Activated T-helper 17 cell treated with anti-CD3 and anti-CD28 coated beads, Interleukin-2, amount 50 U/mL, for 72 hours (primary cell): ENCODE results near the gene KARS1. TPM values are rescaled to one million over a fixed set of nuclear protein-coding genes. Genes with fewer than 3 reads are reported as not detected.

Experiments
- ATAC-seq: fragments of 150-1000 bp; cut with Tn5 transposase; replicated peaks from 2 replicates; pipeline ENCODE4 v1.10.0; 2021; ENCODE audit warnings: mild to moderate bottlenecking, moderate library complexity
- H3K27ac Mint-ChIP-seq: one replicate; pipeline ENCODE4 v1.8.0; 2022; ENCODE audit warnings: mixed read lengths
- H3K27me3 Mint-ChIP-seq: one replicate; pipeline ENCODE4 v1.8.0; 2022; ENCODE audit warnings: mixed read lengths
- H3K36me3 Mint-ChIP-seq: one replicate; pipeline ENCODE4 v1.8.0; 2022; ENCODE audit warnings: low read depth, mild to moderate bottlenecking, mixed read lengths
- H3K4me1 Mint-ChIP-seq: one replicate; pipeline ENCODE4 v1.8.0; 2022; ENCODE audit warnings: mixed read lengths
- H3K4me3 Mint-ChIP-seq: one replicate; pipeline ENCODE4 v1.8.0; 2022; ENCODE audit warnings: mild to moderate bottlenecking, mixed read lengths
- H3K9me3 Mint-ChIP-seq: one replicate; pipeline ENCODE4 v1.8.0; 2022; ENCODE audit warnings: mixed read lengths
- total RNA-seq, 2 donors: library from RNA; stranded (reverse); gene quantifications; one replicate each; pipeline ENCODE4 v1.2.3, GENCODE V29; 2022

KARS1 gene
- total RNA-seq, 2 donors from 2014 or later, result 153 to 269 TPM

- peak overlapping the region; percentile 9 for H3K27ac Mint-ChIP-seq
- ATAC-seq, result no peak
- H3K4me1 Mint-ChIP-seq, result peaks cover 8% of the 10 kb centered on the region
- H3K27me3 Mint-ChIP-seq, result no peaks in the 10 kb centered on the region
- no peak overlapping the region for H3K4me3 Mint-ChIP-seq
- H3K36me3 Mint-ChIP-seq, result peaks cover 66% of the 10 kb centered on the region
- no peaks in the 10 kb centered on the region for H3K9me3 Mint-ChIP-seq
These were observed 68.1 kb downstream of the KARS1 start for GRCh38 chr16:75579281-75579834.

DNA sequence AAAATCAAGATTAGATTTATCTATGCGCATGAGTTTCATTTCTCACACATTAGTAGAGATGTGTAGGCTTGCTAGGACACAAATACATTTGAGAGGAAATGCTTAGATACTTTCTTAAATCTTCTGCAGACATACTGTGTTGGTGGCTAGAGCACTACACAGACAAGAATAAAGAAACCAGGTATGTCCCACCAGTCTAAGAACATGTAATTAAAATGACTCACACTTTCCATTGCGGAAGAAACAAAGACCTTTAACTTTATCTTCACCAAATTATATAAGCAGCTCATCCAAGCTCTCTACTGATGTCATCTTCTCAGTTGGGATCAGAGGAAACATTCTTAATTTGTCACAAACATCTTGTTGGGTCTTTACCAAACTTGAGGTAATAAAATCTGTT lies 68.7 kb downstream of the KARS1 start:
- Mint-ChIP-seq H3K27ac (peak overlapping the region; percentile 9), H3K27me3 (no peaks in the 10 kb centered on the region), H3K4me1 (peaks cover 9% of the 10 kb centered on the region), H3K4me3 (no peak overlapping the region), H3K36me3 (peaks cover 72% of the 10 kb centered on the region), H3K9me3 (no peaks in the 10 kb centered on the region)
- ATAC-seq, result no peak

- Mint-ChIP-seq H3K4me1 (peaks cover 14% of the 10 kb centered on the region), H3K36me3 (peaks cover 77% of the 10 kb centered on the region), H3K27ac (peak overlapping the region; percentile 9), H3K9me3 (no peaks in the 10 kb centered on the region), H3K27me3 (no peaks in the 10 kb centered on the region), H3K4me3 (no peak overlapping the region)
- ATAC-seq, result no peak
These were observed 69.3 kb downstream of the KARS1 start for GRCh38 chr16:75578212-75578611.

Other genes starting within 250 kb of the KARS1 start
- 10 to 100 TPM; 35.1 to 52.3 TPM for gene CFDP1, start 214.2 kb downstream of the KARS1 start, total RNA-seq
- gene TMEM170A, start 183.0 kb downstream of the KARS1 start, total RNA-seq, result 10 to 100 TPM; 22.6 to 30.8 TPM
- gene CHST6, start 152.2 kb downstream of the KARS1 start, total RNA-seq, result not detected
- gene CHST5, start 111.6 kb downstream of the KARS1 start, total RNA-seq, result not detected
- 1 to 10 TPM; 2.1 to 3.2 TPM for gene TMEM231, start 91.4 kb downstream of the KARS1 start, total RNA-seq
- 10 to 100 TPM; 67.3 to 69.4 TPM for gene GABARAPL2, start 81.3 kb downstream of the KARS1 start, total RNA-seq
- 10 to 100 TPM; 25.6 to 48.9 TPM for gene ADAT1, start 24.4 kb downstream of the KARS1 start, total RNA-seq
- 10 to 100 TPM; 56.7 to 67.1 TPM for gene TERF2IP, start 108 bp upstream of the KARS1 start, total RNA-seq
- not detected for gene CPHXL2, start 29.3 kb upstream of the KARS1 start, total RNA-seq
- not detected for gene DUXB, start 53.8 kb upstream of the KARS1 start, total RNA-seq
- not detected for gene CPHXL, start 78.8 kb upstream of the KARS1 start, total RNA-seq